Suprapubic skin (tissue), 4 donors: ENCODE data around the gene SIGLECL1. TPM values are rescaled to one million over a fixed set of nuclear protein-coding genes. Genes with fewer than 3 reads are reported as not detected.
A peak's percentile ranks its signal among the peaks of the same experiment; 100 is the strongest.

Experiments
- DNase-seq, 2 donors: peaks; one replicate each; pipeline ENCODE4 v3.0.0-alpha.2; 2019; ENCODE audit warnings: low spot score in 2 of 2
- H3K27ac ChIP-seq: fragments of 200-600 bp; sonication (generic); one replicate; pipeline ENCODE4 v1.5.1; 2019
- H3K27me3 ChIP-seq: fragments of 200-600 bp; sonication (generic); one replicate; pipeline ENCODE4 v1.5.1; 2019
- H3K36me3 ChIP-seq: fragments of 200-600 bp; sonication (generic); one replicate; pipeline ENCODE4 v1.5.1; 2019
- H3K4me1 ChIP-seq: fragments of 200-600 bp; sonication (generic); one replicate; pipeline ENCODE4 v1.5.1; 2019
- H3K4me3 ChIP-seq: fragments of 200-600 bp; sonication (generic); one replicate; pipeline ENCODE4 v1.5.1; 2019; ENCODE audit warnings: mild to moderate bottlenecking
- H3K9me3 ChIP-seq: fragments of 200-600 bp; sonication (generic); one replicate; pipeline ENCODE4 v1.5.1; 2019
- CTCF ChIP-seq, 2 donors: fragments of 200-600 bp in 1 of 2; fragments of 450-650 bp in 1 of 2; sonication (generic) in 1 of 2; IDR thresholded peaks; one replicate each; pipeline ENCODE4 v1.5.1; 2016 to 2019; ENCODE audit warnings: antibody characterized with exemption in 2 of 2, mild to moderate bottlenecking in 1 of 2, moderate library complexity in 1 of 2
- EP300 ChIP-seq: sonication (generic); formaldehyde crosslinking; IDR thresholded peaks from one replicate; pipeline ENCODE4 v1.6.1; 2017; ENCODE audit warnings: antibody characterized with exemption
- POLR2A ChIP-seq, 2 donors: fragments of 450-650 bp; IDR thresholded peaks; one replicate each; pipeline ENCODE4 v1.6.1; 2017; ENCODE audit warnings: antibody characterized with exemption in 2 of 2, mild to moderate bottlenecking in 2 of 2, moderate library complexity in 2 of 2
- POLR2AphosphoS5 ChIP-seq, 3 donors: sonication (generic); formaldehyde crosslinking; IDR thresholded peaks; one replicate each; pipeline ENCODE4 v1.6.1; 2017; ENCODE audit warnings: antibody characterized with exemption in 3 of 3
- WGBS: methylation state at CpG from one replicate; pipeline ENCODE4 v1.1.5; 2018; 5-methylcytosine and 5-hydroxymethylcytosine counted together
- total RNA-seq, 4 donors: library from RNA; depleted of rRNA; stranded (reverse); fragments of >200 nt; gene quantifications; one replicate each; pipeline ENCODE4 v1.1.0, GENCODE V29; 2016

SIGLECL1 gene
- total RNA-seq, 4 donors from 2014 or later = not detected

GRCh38 chr19:51294211-51294976 is 43.5 kb downstream of the SIGLECL1 start:
- DNase-seq = peak in 1 of 2 donors; percentile 71
- WGBS = 66% methylated on average over 15 of the region's 23 CpGs
- no peaks in the 10 kb centered on the region for H3K36me3 ChIP-seq
- H3K4me3 ChIP-seq = no peak overlapping the region
- TF ChIP-seq CTCF (IDR thresholded peaks at IDR 0.05) (no peak), POLR2AphosphoS5 (IDR thresholded peaks at IDR 0.05) (no peak), EP300 (no peak), POLR2A (IDR thresholded peaks at IDR 0.05) (no peak)
- H3K27me3 ChIP-seq = peaks cover 39% of the 10 kb centered on the region
- H3K4me1 ChIP-seq = no peaks in the 10 kb centered on the region
- no peak overlapping the region for H3K27ac ChIP-seq
- H3K9me3 ChIP-seq = no peaks in the 10 kb centered on the region

DNA sequence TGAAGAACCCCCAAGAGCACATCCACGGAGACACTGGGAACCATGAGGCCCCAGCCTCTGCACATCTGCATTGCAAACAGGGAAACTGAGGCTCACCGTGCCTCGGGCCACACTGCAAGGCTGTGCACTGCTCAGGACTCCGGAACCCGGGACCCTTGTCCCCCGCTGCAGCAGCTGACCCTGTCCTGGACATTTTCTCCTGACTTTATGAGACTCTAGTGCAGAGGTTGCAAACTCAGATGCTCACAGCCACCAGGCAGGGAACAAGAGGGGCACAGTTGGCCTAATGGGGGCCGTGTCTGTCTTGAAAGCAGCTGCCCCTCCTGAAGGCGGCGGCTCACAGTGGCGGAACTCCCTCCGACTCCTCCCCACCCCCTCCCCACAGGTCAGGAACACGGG is 44.1 kb downstream of the SIGLECL1 start:
- 54% methylated on average over 12 of the region's 12 CpGs for WGBS
- H3K27ac ChIP-seq = no peak overlapping the region
- peaks cover 39% of the 10 kb centered on the region for H3K27me3 ChIP-seq
- H3K9me3 ChIP-seq = no peaks in the 10 kb centered on the region
- no peak overlapping the region for H3K4me3 ChIP-seq
- DNase-seq = peak in 1 of 2 donors; percentile 45
- TF ChIP-seq CTCF (IDR thresholded peaks at IDR 0.05) (no peak), EP300 (no peak), POLR2A (IDR thresholded peaks at IDR 0.05) (no peak), POLR2AphosphoS5 (IDR thresholded peaks at IDR 0.05) (no peak)
- no peaks in the 10 kb centered on the region for H3K4me1 ChIP-seq
- H3K36me3 ChIP-seq = no peaks in the 10 kb centered on the region

GRCh38 chr19:51295382-51296126 is 44.7 kb downstream of the SIGLECL1 start:
- Histone ChIP-seq H3K27me3 (peaks cover 39% of the 10 kb centered on the region), H3K27ac (no peak overlapping the region), H3K4me1 (no peaks in the 10 kb centered on the region), H3K36me3 (no peaks in the 10 kb centered on the region), H3K4me3 (no peak overlapping the region), H3K9me3 (no peaks in the 10 kb centered on the region)
- DNase-seq = peak in 1 of 2 donors; percentile 44
- no peak for TF ChIP-seq POLR2A (IDR thresholded peaks at IDR 0.05)
- no peak for TF ChIP-seq EP300
- no peak for TF ChIP-seq POLR2AphosphoS5 (IDR thresholded peaks at IDR 0.05)
- no peak for TF ChIP-seq CTCF (IDR thresholded peaks at IDR 0.05)
- 30% methylated on average over 14 of the region's 15 CpGs for WGBS

GRCh38 chr19:51296336-51297093 is 45.6 kb downstream of the SIGLECL1 start:
- no peaks in the 10 kb centered on the region for H3K9me3 ChIP-seq

More at GRCh38 chr19:51296336-51297093, 45.6 kb downstream of the SIGLECL1 start:
- TF ChIP-seq CTCF (IDR thresholded peaks at IDR 0.05) (no peak), POLR2AphosphoS5 (IDR thresholded peaks at IDR 0.05) (no peak), EP300 (no peak), POLR2A (IDR thresholded peaks at IDR 0.05) (no peak)
- Histone ChIP-seq H3K27ac (no peak overlapping the region), H3K4me1 (no peaks in the 10 kb centered on the region), H3K36me3 (no peaks in the 10 kb centered on the region), H3K4me3 (no peak overlapping the region), H3K27me3 (peaks cover 39% of the 10 kb centered on the region)
- DNase-seq = no peak
- 59% methylated on average over 6 of the region's 9 CpGs for WGBS
